Spleen (tissue), 7 donors: Measurements from ENCODE around the gene KDM4B.

ENCODE experiments used
- POLR2A ChIP-seq, 3 donors: fragments of 450-650 bp; IDR thresholded peaks; one replicate each; pipeline ENCODE4 v1.5.1; 2017; ENCODE audit warnings: antibody characterized with exemption in 3 of 3, mild to moderate bottlenecking in 1 of 3
- TF ChIP-seq, protein P1 (sequence below), 11 experiments: fragments of 200-600 bp in 7 of 11; fragments of 450-650 bp in 4 of 11; sonication (generic) in 4 of 11; IDR thresholded peaks in 8 of 11; conservative IDR thresholded peaks in 3 of 11; 1 replicate in 7 of 11; 2 replicates in 4 of 11; pipeline versions ENCODE4 v1.4.0 to v1.8.0; 2016 to 2021; ENCODE audit warnings: antibody characterized with exemption in 11 of 11, inconsistent platforms in 4 of 11, mild to moderate bottlenecking in 1 of 11
- donor health status: DM: no; HTN: no; CAD: no; lungs with moderate emphysema.
- donor health status: DM: no; HTN: no; CAD: no.
- donor health status: DM: no; HTN: no; CAD: no.

DNA sequence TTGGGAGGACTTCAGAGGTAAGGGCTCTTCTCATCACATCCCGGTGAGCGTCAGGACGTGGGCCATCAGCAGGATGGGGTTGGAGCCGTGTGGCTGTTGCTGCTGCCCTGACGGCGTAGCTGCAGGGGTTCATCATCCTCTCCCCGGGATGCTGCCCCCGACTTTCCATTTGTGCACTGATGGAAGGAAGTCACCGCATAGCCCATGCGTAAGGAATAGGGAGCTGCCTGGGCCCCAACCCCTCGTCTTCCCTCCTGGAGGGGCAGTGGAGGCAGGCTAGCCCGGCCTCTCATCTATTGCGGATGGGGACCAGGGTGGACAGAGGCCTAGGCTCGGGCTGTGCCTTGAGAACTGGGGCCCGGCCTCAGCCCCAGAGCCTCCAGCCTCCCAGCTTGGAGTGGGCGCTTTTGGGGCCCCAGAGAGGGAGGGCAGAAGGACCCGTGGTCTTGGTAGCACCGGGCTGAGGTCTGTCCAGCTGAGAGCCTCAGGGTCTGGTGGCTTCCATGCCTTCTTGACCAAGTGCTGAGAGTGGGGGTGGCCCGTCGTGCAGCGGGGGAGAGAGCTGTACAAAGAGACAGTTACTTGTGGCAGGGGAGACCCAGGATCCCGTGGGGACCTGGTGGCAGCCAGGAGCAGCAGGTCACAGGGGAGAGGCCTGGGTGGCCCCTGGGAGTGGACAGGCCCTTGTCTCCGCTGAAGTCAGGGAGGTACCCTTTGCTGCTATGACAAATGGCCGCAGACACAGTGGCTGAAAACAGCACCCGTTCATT, 44.0 kb downstream of the KDM4B start:
- TF ChIP-seq POLR2A (IDR thresholded peaks at IDR 0.05) = no peak
- TF ChIP-seq, protein P1, sequence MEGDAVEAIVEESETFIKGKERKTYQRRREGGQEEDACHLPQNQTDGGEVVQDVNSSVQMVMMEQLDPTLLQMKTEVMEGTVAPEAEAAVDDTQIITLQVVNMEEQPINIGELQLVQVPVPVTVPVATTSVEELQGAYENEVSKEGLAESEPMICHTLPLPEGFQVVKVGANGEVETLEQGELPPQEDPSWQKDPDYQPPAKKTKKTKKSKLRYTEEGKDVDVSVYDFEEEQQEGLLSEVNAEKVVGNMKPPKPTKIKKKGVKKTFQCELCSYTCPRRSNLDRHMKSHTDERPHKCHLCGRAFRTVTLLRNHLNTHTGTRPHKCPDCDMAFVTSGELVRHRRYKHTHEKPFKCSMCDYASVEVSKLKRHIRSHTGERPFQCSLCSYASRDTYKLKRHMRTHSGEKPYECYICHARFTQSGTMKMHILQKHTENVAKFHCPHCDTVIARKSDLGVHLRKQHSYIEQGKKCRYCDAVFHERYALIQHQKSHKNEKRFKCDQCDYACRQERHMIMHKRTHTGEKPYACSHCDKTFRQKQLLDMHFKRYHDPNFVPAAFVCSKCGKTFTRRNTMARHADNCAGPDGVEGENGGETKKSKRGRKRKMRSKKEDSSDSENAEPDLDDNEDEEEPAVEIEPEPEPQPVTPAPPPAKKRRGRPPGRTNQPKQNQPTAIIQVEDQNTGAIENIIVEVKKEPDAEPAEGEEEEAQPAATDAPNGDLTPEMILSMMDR (IDR thresholded peaks at IDR 0.05 in 8 of 11, conservative IDR thresholded peaks at IDR 0.05 in 3 of 11) = no peak
